ENCODE data around the gene MCMBP.

GRCh38 chr10:119821182-119821581, 51.5 kb downstream of the MCMBP start:
- TF ChIP-seq CTCF (IDR thresholded peaks at IDR 0.05) (no peak), POLR2AphosphoS5 (IDR thresholded peaks at IDR 0.05; ENCODE audit: insufficient read depth in 1 of 2, low read depth in 1 of 2) (no peak)

All from vagina (tissue), 2 donors.